PC-3 (cell line): ENCODE measurements around the gene TBC1D5. TPM values are rescaled to one million over a fixed set of nuclear protein-coding genes. Genes with fewer than 3 reads are reported as not detected.

Experiments
- ATAC-seq: fragments of 200-7000 bp; cut with Tn5 transposase; 2 replicates; pipeline ENCODE4 v1.9.1; 2020; ENCODE audit warnings: mild to moderate bottlenecking, moderate library complexity
- BruUV-seq: library from RNA; stranded (reverse); fragments of 400-500 nt; replicated peaks from 2 replicates; lab custom pipeline; 2021; lab: Mats Ljungman, UMichigan
- CTCF ChIA-PET: fragments of 300-600 bp; sonication (Branson Sonifier 250); formaldehyde crosslinking; loops from one replicate; lab custom pipeline; 2022; ENCODE audit warnings: antibody characterized with exemption; lab: Charles Lee
- POLR2A ChIA-PET: fragments of 300-600 bp; sonication (Branson Sonifier 250); formaldehyde crosslinking; loops from one replicate; lab custom pipeline; 2022; ENCODE audit warnings: antibody characterized with exemption; ENCODE audit not compliant: unreplicated experiment; lab: Charles Lee
- DNase-seq: peaks from one replicate; pipeline ENCODE4 v3.0.0-alpha.2; 2015
- H2AFZ ChIP-seq: fragments of 300-600 bp; sonication (generic); 2 replicates; pipeline ENCODE4 v1.6.0; 2016; ENCODE audit warnings: antibody characterized with exemption, low read length
- H3F3A ChIP-seq: fragments of 300-600 bp; sonication (generic); one replicate; pipeline ENCODE4 v1.6.0; 2017; ENCODE audit warnings: antibody characterized with exemption, low read length, control low read depth, mild to moderate bottlenecking; ENCODE audit not compliant: unreplicated experiment
- H3K27ac ChIP-seq: fragments of 300-600 bp; sonication (generic); 2 replicates; pipeline ENCODE4 v1.5.1; 2016; ENCODE audit warnings: mild to moderate bottlenecking, low read length
- H3K27me3 ChIP-seq: fragments of 300-600 bp; sonication (generic); 2 replicates; pipeline ENCODE4 v1.6.1; 2016; ENCODE audit warnings: low read length, mixed read lengths
- H3K36me3 ChIP-seq: fragments of 300-600 bp; sonication (generic); 2 replicates; pipeline ENCODE4 v1.6.1; 2016; ENCODE audit warnings: low read depth, mixed run types, low read length, mixed read lengths
- H3K4me1 ChIP-seq: fragments of 300-600 bp; sonication (generic); 2 replicates; pipeline ENCODE4 v1.5.1; 2016; ENCODE audit warnings: low read length; ENCODE audit not compliant: insufficient read depth
- H3K4me2 ChIP-seq: fragments of 300-600 bp; sonication (generic); 2 replicates; pipeline ENCODE4 v1.6.0; 2016; ENCODE audit warnings: low read length
- H3K4me3 ChIP-seq: fragments of 300-600 bp; sonication (generic); 2 replicates; pipeline ENCODE4 v1.5.1; 2016; ENCODE audit warnings: mild to moderate bottlenecking, low read length, mixed read lengths
- H3K79me2 ChIP-seq: fragments of 300-600 bp; sonication (generic); 2 replicates; pipeline ENCODE4 v1.6.1; 2017; ENCODE audit warnings: low read length, mixed read lengths
- H3K9ac ChIP-seq: fragments of 300-600 bp; sonication (generic); 2 replicates; pipeline ENCODE4 v1.6.0; 2016; ENCODE audit warnings: mild to moderate bottlenecking, low read length
- H3K9me2 ChIP-seq: fragments of 300-600 bp; sonication (generic); replicated peaks from 2 replicates; pipeline ENCODE4 v1.6.1; 2016; ENCODE audit warnings: mixed run types, low read length, mixed read lengths
- H3K9me3 ChIP-seq: fragments of 300-600 bp; sonication (generic); 2 replicates; pipeline ENCODE4 v1.6.1; 2016; ENCODE audit warnings: low read length, mixed read lengths
- H4K20me1 ChIP-seq: fragments of 300-600 bp; sonication (generic); 2 replicates; pipeline ENCODE4 v1.6.1; 2016; ENCODE audit warnings: low read length, mixed read lengths
- EZH2 ChIP-seq: fragments of 300-600 bp; sonication (generic); IDR thresholded peaks from one replicate; pipeline ENCODE4 v1.6.1; 2017; ENCODE audit warnings: antibody characterized with exemption, mild to moderate bottlenecking, low read length; ENCODE audit not compliant: unreplicated experiment
- EZH2phosphoT487 ChIP-seq: fragments of 300-600 bp; sonication (generic); IDR thresholded peaks from 2 replicates; pipeline ENCODE4 v1.6.1; 2018; ENCODE audit warnings: mild to moderate bottlenecking, antibody characterized with exemption, low read length, borderline replicate concordance
- intact Hi-C: fragments of 100-400 bp; cut with micrococcal nuclease; formaldehyde crosslinking; loops from 2 replicates; pipeline ENCODE4 v1.9.0; 2023
- total RNA-seq: library from RNA; depleted of rRNA; stranded (reverse); fragments of >200 nt; gene quantifications from 2 replicates; pipeline ENCODE4 v1.2.3, GENCODE V29; 2014
- TF ChIP-seq, protein P1 (sequence below): fragments of 300-600 bp; sonication (generic); conservative IDR thresholded peaks from 2 replicates; pipeline ENCODE4 v1.5.1; 2017; ENCODE audit warnings: antibody characterized with exemption, low read depth, mild to moderate bottlenecking, low read length

TBC1D5 gene
- total RNA-seq, 1 experiment from 2014 or later: 54.5 TPM

DNA sequence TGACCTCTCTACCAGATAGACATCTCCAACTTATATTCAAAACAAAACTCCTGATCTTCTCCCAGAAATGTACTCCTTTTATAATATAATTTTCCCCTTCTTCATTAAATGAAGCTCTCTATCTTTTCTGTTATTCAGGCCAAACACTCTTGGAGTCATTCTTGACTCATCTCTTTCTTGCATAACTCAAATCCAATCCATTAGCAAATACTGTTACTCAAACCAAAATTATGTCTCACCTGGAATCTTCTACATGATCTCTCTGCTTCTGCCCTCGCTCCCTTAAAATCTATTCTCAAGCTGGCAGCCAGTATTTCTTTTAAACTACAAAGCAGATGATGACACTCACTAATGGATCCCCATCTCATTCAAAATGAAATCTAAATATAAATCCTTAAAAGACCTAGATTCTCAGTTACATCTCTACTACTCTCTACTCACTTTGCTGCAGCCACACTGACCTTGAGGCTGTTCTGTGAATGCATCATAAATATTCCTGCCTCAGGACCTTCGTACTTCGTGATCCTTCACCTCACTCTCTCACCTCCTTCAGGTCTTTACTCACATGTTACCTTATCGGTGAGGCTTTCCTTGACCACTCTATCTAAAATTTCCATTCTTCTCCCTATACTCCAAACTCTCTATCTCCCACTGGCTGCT is 160.9 kb downstream of the TBC1D5 start:
- H4K20me1 ChIP-seq: no peaks in the 10 kb centered on the region
- ATAC-seq: no peak; the same call in 1 of the 2 replicates
- no peaks in the 10 kb centered on the region for H3K79me2 ChIP-seq
- no TSS peak for BruUV-seq
- H3K4me2 ChIP-seq: no peak overlapping the region
- POLR2A ChIA-PET: interaction anchor here (0.6 kb wide), 1 partner anchor 418 kb away, joined by 3 read pairs; no protein-coding TSS in a partner anchor
- intact Hi-C loops: no loop called here
- no peak overlapping the region for H2AFZ ChIP-seq
- H3K4me1 ChIP-seq: peaks cover 8% of the 10 kb centered on the region
- H3K36me3 ChIP-seq: no peaks in the 10 kb centered on the region
- CTCF ChIA-PET: no interaction called here
- DNase-seq: peak; percentile 52
- H3K9me2 ChIP-seq: no peaks in the 10 kb centered on the region
- no peak overlapping the region for H3K27ac ChIP-seq
- no peak overlapping the region for H3K4me3 ChIP-seq
- no peaks in the 10 kb centered on the region for H3K9me3 ChIP-seq
- H3K9ac ChIP-seq: no peak overlapping the region
- no peaks in the 10 kb centered on the region for H3K27me3 ChIP-seq
- H3F3A ChIP-seq: no peaks in the 10 kb centered on the region
- no peak for TF ChIP-seq EZH2
- TF ChIP-seq, protein P1, sequence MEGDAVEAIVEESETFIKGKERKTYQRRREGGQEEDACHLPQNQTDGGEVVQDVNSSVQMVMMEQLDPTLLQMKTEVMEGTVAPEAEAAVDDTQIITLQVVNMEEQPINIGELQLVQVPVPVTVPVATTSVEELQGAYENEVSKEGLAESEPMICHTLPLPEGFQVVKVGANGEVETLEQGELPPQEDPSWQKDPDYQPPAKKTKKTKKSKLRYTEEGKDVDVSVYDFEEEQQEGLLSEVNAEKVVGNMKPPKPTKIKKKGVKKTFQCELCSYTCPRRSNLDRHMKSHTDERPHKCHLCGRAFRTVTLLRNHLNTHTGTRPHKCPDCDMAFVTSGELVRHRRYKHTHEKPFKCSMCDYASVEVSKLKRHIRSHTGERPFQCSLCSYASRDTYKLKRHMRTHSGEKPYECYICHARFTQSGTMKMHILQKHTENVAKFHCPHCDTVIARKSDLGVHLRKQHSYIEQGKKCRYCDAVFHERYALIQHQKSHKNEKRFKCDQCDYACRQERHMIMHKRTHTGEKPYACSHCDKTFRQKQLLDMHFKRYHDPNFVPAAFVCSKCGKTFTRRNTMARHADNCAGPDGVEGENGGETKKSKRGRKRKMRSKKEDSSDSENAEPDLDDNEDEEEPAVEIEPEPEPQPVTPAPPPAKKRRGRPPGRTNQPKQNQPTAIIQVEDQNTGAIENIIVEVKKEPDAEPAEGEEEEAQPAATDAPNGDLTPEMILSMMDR: no peak
- no peak for TF ChIP-seq EZH2phosphoT487

DNA sequence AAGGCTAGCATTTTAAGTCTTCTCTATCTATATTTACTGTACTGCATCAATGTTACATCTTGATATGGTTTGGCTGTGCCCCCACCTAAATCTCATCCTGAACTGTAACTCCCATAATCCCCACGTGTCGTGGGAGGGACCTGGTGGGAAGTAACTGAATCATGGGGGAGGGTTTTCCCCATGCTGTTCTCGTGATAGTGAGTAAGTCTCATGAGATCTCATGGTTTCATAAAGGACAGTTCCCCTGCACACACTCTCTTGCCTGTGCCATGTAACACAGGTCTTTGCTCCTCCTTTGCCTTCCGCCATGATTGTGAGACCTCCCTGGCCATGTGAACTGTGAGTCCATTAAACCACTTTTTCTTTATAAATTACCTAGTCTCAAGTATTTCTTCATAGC is 161.5 kb downstream of the TBC1D5 start:
- intact Hi-C loops: no loop called here
- H3K27ac ChIP-seq: no peak overlapping the region
- TF ChIP-seq, protein P1: no peak
- TF ChIP-seq EZH2 (no peak), EZH2phosphoT487 (no peak)
- H3F3A ChIP-seq: no peaks in the 10 kb centered on the region
- CTCF ChIA-PET: no interaction called here
- no TSS peak for BruUV-seq
- ATAC-seq (no peak), DNase-seq (no peak)
- H3K9ac ChIP-seq: no peak overlapping the region
- no peak overlapping the region for H3K4me2 ChIP-seq
- POLR2A ChIA-PET: no interaction called here
- no peaks in the 10 kb centered on the region for H4K20me1 ChIP-seq
- no peaks in the 10 kb centered on the region for H3K9me3 ChIP-seq
- H3K9me2 ChIP-seq: no peaks in the 10 kb centered on the region
- no peaks in the 10 kb centered on the region for H3K36me3 ChIP-seq
- H2AFZ ChIP-seq: no peak overlapping the region
- H3K4me3 ChIP-seq: no peak overlapping the region
- no peaks in the 10 kb centered on the region for H3K27me3 ChIP-seq
- H3K4me1 ChIP-seq: peaks cover 8% of the 10 kb centered on the region
- H3K79me2 ChIP-seq: no peaks in the 10 kb centered on the region
